HG03060 (cell line): ENCODE measurements around the gene PACRG.
"Not testable (repeated sequence)": the region's sequence is repeated elsewhere in the genome, so short reads cannot be mapped to it uniquely, and the experiment has no call there.

Experiments used
- ATAC-seq: cut with Tn5 transposase; IDR thresholded peaks from one replicate; pipeline ENCODE4 v1.9.1; 2021; ENCODE audit warnings: low read depth, moderate number of reproducible peaks; ENCODE audit not compliant: unreplicated experiment

PACRG gene

GRCh38 chr6:162976141-162976540 is 248.4 kb downstream of the PACRG start:
- no peak for ATAC-seq

DNA sequence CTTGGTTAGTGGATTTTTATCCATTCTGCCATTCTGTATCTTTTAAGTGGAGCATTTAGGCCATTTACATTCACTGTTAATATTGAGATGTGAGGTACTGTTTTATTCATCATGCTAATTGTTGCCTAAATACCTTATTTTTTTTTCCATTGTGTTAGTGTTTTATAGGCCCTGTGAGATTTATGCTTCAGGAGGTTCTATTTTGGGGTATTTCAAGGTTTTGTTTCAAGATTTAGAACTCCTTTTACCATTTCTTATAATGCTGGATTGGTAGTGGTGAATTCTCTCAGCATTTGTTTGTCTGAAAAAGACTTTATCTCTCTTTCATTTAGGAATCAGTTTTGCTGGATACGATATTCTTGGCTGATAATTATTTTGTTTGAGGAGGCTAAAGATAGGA is 255.5 kb downstream of the PACRG start:
- ATAC-seq = not testable (repeated sequence)

DNA sequence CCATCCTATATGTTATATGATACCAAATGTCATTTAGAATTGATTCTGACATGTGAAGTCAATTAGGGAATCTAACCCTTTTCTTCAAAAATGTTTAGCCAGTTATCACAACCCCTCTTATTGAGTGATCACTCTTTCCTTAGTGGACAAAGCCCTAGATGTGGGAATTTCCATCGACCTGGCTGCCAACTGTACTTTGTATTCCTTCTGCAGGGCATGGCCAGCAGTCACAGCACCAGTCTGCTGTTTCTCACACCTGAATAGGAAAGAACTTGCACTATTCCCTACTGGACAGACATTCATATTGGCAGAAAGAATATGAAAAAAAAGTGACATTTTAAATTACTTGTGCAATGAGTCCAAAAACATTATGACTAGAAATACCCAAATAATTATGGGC is 271.0 kb downstream of the PACRG start:
- no peak for ATAC-seq

DNA sequence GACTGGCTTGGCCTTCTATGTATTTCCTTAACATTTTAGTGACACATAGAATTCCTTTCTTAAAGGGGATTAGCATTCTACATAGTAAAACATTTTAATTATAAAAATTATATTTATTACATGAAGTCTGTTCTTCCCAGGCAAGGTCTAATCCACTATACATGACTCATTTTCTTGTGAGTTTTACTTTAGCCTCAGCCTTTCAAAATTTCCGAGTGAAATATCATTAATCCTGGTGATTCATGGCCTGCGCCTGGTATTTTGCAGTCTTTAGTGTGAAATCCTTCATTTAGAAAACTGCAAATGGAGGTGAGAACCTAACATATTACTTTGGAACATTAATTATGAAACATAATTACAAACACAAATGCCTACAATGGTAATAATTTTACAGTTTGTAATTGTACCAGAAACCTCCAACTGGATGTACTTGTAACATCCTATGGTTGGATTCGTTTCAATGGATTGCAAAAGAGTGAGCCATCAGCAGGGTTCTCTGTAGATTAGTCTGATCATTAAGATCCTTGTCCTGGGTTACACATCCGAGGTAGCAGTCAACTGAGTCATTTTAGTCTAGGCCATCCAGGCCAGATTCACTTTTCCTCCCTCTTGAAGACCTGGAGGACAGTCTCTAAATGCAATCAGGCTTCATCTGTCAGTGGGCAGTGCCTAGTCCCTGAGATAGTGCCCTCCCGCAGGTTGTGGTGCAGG is 272.0 kb downstream of the PACRG start:
- no peak for ATAC-seq

- peak; percentile 98 for ATAC-seq
Measured at GRCh38 chr6:163001330-163001729, 273.6 kb downstream of the PACRG start.

DNA sequence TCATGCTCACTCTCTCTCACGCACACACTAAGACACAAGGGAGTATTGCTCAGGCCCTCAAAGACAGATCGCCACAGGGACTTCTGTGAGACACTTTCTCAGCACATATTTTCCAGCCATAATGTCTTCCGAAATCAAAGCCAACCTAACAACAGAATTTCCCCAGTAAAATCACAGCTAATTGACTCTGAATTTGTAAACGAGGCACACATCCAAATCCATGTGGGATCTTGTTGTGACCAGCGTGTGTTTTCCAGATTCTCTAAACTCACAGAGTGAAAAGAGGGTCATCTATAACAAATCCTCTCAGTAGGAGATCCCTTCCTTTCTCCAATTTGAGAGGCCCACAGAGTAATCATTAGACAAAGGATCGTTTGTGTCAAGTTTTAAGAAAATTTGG is 280.4 kb downstream of the PACRG start:
- ATAC-seq = no peak

- ATAC-seq = no peak
Measured at GRCh38 chr6:163008626-163009025, 280.9 kb downstream of the PACRG start.

GRCh38 chr6:163010145-163010544 is 282.4 kb downstream of the PACRG start:
- ATAC-seq = no peak

DNA sequence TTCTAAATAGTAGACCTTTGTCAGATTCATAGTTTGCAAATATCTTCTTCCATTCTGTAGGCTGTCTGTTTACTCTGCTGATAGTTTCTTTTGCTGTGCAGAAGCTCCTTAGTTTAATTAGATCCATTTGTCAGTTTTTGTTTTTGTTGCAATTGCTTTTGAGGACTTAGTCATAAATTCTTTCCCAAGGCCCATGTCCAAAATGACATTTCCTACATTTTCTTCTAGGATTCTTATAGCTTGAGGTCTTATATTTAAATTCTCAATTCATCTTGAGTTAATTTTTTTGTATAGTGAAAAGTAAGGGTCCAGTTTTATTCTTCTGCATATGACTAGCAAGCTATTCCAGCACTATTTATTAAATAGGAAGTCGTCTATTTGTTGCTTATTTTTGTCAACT is 287.0 kb downstream of the PACRG start:
- no peak for ATAC-seq

GRCh38 chr6:163017801-163018200 is 290.0 kb downstream of the PACRG start:
- ATAC-seq = no peak

GRCh38 chr6:163019926-163020325 is 292.2 kb downstream of the PACRG start:
- no peak for ATAC-seq

DNA sequence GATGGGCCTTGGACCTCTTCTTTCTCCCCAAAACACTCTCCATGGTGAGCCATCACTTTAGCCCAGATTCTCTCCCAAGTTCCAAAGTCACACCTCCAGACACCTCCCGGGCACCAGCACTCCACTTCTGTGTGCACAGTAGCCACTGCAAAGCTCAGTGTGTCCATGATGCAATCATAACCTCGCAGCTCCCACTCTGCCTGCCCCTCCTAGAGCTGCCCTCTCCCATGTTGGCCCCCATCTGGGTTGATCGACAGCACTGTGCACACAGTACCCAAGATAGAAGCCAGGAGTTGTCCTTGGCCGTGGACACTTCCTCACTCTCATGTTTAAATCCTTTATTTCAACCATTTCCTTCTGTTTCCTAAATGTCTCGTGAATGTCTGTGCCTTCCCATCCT is 293.3 kb downstream of the PACRG start:
- no peak for ATAC-seq

GRCh38 chr6:163023700-163024099 is 295.9 kb downstream of the PACRG start:
- no peak for ATAC-seq

DNA sequence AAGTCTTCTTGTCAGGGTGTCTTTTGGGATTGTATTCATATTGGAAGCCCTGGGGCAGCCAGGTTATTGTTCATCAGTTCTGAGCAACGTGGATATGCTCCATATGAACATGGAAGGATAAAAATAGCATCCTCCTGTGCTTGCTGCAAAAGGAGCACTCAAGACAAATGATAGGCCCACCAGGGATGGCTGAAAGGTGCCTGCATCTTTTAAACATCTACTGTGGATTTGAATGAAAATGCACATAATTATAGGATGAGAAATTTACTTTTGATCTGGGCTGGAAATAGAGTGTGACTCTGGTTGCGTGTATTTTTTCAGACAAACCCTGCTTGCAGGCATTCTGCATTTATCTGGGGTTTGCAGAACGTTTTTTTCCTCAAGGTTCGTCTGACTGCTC is 299.1 kb downstream of the PACRG start:
- no peak for ATAC-seq

DNA sequence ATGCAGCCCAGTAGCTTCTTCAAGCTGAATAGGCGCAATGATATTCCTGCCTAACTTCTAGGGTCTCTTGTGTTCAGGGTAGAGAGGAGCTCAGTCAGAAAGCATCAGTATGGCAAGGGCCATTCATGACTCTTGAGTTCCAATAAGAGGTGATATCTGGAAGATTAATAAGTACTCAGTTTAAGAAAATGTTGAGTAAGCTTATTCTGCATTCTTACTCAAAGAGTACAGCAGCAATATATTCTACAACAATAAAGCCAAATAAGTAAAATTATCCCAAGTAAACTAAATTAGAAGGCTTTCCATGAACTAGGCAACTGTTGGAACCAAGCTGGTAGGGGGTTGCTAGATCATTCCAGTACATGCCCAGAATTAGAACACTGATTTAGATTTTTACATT is 303.2 kb downstream of the PACRG start:
- ATAC-seq = no peak

GRCh38 chr6:163031931-163032330 is 304.2 kb downstream of the PACRG start:
- no peak for ATAC-seq

DNA sequence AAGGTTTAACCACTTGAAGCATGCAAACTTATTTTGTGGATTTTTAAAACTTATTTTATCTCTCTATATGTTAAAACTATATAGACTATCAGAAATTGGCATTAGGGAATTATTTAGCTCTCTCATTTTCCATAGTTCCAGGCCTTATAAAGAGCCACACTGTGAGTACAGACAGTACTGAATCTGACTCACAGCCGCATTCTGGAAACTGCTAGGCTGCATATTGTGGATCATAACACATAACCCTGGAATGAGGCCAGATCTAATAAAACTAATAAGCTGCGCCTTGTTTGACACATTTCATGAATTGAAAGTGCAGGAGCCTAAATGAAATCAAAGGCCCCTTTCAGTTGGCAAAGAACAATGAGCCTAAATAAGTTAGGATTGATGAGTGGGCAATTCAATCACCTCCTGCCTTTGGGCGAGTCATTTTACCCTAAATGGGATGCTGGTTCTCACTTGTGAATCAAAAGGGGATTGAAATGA is 308.4 kb downstream of the PACRG start:
- no peak for ATAC-seq

DNA sequence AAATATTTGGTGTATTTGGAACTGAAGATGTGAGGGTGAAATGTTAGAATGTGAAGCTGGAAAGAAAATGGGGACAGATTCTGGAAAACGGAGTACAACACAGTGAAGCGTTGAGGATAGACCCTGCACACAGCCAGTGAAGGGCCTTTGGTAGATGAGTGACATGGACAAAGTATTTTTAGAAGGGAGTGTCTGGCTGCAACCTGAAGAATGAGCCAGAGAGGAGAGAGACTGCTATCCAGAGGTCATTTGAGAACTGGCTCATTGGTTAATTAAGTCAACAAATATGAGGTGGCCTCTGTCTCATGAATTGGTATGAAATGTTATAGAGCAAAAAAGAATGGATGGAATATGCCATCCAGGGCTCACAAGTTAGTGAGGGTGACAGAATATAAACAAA is 310.5 kb downstream of the PACRG start:
- ATAC-seq = no peak

- no peak for ATAC-seq
Measured at GRCh38 chr6:163048345-163048744, 320.6 kb downstream of the PACRG start.

GRCh38 chr6:163053667-163054344 is 326.0 kb downstream of the PACRG start:
- no peak for ATAC-seq

- ATAC-seq = no peak
Measured at GRCh38 chr6:163054641-163055040, 326.9 kb downstream of the PACRG start.

DNA sequence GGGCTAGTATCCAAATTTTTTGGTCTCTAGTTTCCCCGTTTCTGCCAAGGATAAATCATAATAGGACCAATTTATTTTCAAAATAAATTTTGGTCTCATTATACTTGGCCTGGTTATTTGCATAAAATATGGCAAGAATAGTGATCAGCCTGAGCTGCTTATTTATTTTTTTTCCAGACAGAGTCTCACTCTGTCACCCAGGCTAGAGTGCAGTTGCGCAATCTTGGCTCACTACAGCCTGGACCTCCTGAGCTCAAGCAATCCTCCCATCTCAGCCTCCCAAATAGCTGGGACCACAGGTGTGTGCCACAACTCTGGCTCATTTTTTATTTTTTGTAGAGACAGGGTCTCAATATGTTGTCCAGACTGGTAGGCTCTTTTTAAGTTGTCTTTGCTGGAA is 329.5 kb downstream of the PACRG start:
- ATAC-seq = no peak
